Ovary (tissue), 3 donors: Measurements from ENCODE around the gene SEC11A.

Experiments
- CTCF ChIP-seq, 3 donors: fragments of 450-650 bp in 2 of 3; fragments of 200-600 bp in 1 of 3; IDR thresholded peaks; one replicate each; pipeline versions ENCODE4 v1.5.1 to v1.8.0; 2016 to 2022; ENCODE audit warnings: antibody characterized with exemption in 3 of 3, mild to moderate bottlenecking in 1 of 3
- POLR2A ChIP-seq: fragments of 450-650 bp; IDR thresholded peaks from one replicate; pipeline ENCODE4 v1.6.1; 2017; ENCODE audit warnings: antibody characterized with exemption, mild to moderate bottlenecking, moderate library complexity
- donor health status: DM: no; HTN: no; CAD: no.

GRCh38 chr15:84659904-84660781 is 55.8 kb downstream of the SEC11A start:
- TF ChIP-seq CTCF (IDR thresholded peaks at IDR 0.05) (no peak), POLR2A (no peak)
